GM12874 (cell line): ENCODE data around the gene KAT6B.
A peak's percentile ranks its signal among the peaks of the same experiment; 100 is the strongest.

Source experiments
- CTCF ChIP-seq: IDR thresholded peaks from 2 replicates; pipeline ENCODE4 v1.5.1; 2011; ENCODE audit warnings: low read depth, mild to moderate bottlenecking, control low read depth, low read length, moderate library complexity; ENCODE audit not compliant: insufficient read depth

KAT6B gene

GRCh38 chr10:74987339-74988053 is 161.1 kb downstream of the KAT6B start:
- TF ChIP-seq CTCF = no peak

GRCh38 chr10:74988054-74988775 is 161.8 kb downstream of the KAT6B start:
- no peak for TF ChIP-seq CTCF

- TF ChIP-seq CTCF = no peak
These were observed 162.6 kb downstream of the KAT6B start for GRCh38 chr10:74988832-74989561.

- peak; percentile 50; the same call in 1 of the 2 replicates for TF ChIP-seq CTCF
These were observed 165.0 kb downstream of the KAT6B start for GRCh38 chr10:74991435-74991834.

- TF ChIP-seq CTCF = no peak
These were observed 165.7 kb downstream of the KAT6B start for GRCh38 chr10:74992068-74992467.

- no peak for TF ChIP-seq CTCF
These were observed 167.2 kb downstream of the KAT6B start for GRCh38 chr10:74993649-74994048.

- TF ChIP-seq CTCF = no peak
These were observed 168.5 kb downstream of the KAT6B start for GRCh38 chr10:74994854-74995253.
